Ramos (cell line): ENCODE data around the gene ELF3.

Experiments used
- in situ Hi-C: fragments of 300-500 bp; cut with MboI; formaldehyde crosslinking; loops from one replicate; pipeline ENCODE4 v1.14.3; 2022; ENCODE audit warnings: low sequenced_read_pairs; ENCODE audit not compliant: unreplicated experiment

Gene ELF3

GRCh38 chr1:202007304-202007703 lies 3.1 kb upstream of the ELF3 start:
- in situ Hi-C loops: loop anchor here (25.0 kb wide), 1 partner anchor 105 kb away; the partner anchor contains the start of gene GPR37L1

DNA sequence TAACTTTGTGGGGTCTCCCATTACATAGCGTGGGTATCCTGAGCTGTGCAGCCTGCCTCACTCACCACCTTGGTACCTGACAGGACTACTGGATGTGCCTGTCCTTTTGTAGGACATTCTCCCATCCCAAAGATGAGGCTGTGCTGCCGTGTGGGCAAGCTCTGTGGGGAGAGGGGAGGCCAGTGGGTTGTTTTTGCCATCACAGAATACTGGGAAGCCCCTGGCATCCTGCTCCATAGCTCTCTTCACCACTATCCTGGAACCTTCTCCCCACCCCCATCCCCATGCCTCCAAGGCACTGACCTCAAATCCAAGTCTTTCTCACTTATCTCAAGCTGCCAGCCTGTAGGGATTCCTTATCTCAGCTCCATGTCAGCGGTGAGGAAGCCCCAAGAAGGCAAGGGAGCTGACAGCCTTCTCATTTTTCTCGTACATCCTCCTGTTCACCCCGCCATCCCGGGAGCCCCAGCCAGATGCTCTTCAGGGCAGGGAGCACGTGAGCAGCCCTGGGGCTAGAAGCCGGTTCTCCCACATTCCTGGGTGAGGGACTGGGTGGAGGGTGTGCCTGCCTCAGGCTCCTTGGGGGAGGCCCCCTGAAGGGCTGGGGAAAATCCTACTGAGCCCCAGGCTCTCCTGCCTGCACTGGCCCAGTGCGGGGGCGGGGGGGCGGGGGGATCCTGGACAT lies 2.4 kb upstream of the ELF3 start:
- in situ Hi-C loops: loop anchor here (25.0 kb wide), 1 partner anchor 104 kb away; the partner anchor contains the start of gene GPR37L1

DNA sequence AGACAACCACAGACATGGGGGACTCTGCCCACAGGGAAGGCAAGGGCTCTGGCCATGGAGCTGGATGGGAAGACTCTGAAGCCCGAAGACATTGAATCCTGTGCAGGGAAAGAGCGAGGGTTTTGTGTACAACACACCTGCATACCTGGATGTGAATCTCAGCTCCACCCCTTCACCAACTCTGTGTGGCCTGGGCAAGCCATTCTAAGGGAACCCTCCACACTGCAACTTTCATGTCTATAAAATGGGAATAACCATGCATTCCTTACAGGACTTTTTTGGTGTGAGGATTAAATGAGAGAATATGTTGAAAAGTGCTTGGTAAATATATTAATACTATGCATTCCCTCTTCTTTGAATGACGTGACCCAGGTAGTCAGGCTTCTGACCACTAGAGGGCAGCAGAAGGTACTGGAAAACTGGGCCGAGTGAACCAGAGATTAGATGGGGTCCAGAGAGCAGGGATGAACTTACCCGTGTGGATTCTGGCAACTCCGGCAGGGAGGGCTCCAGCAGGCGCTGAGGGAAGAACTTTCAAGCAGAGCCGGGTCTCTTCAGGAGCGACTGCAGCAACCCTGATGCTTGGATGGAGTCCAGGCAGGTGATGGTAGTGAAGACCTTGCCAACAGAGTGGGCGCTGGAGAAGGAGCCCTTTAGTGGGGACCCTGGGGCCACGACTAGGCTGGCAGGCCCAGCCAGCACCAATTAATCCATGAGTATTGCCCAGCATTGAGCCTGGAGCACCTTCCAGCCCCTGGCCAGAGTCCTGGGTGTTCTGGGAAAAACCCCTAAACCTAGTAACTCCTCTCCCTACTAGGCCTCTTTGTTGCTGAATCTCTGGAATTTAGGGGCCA lies 834 bp upstream of the ELF3 start:
- in situ Hi-C loops: loop anchor here (25.0 kb wide), 1 partner anchor 103 kb away; the partner anchor contains the start of gene GPR37L1

- in situ Hi-C loops: loop anchor here (25.0 kb wide), 1 partner anchor 100 kb away; the partner anchor contains the start of gene GPR37L1
Measured at GRCh38 chr1:202011994-202012393, 1.6 kb downstream of the ELF3 start.

GRCh38 chr1:202012544-202013478 lies 2.4 kb downstream of the ELF3 start:
- in situ Hi-C loops: loop anchor here (25.0 kb wide), 1 partner anchor 99 kb away; the partner anchor contains the start of gene GPR37L1

GRCh38 chr1:202013603-202014002 lies 3.2 kb downstream of the ELF3 start:
- in situ Hi-C loops: loop anchor here (25.0 kb wide), 1 partner anchor 99 kb away; the partner anchor contains the start of gene GPR37L1

- in situ Hi-C loops: loop anchor here (25.0 kb wide), 1 partner anchor 98 kb away; the partner anchor contains the start of gene GPR37L1
Measured at GRCh38 chr1:202014060-202014459, 3.7 kb downstream of the ELF3 start.

GRCh38 chr1:202014915-202015661 lies 4.7 kb downstream of the ELF3 start:
- in situ Hi-C loops: loop anchor here (25.0 kb wide), 1 partner anchor 97 kb away; the partner anchor contains the start of gene GPR37L1

- in situ Hi-C loops: loop anchor here (25.0 kb wide), 1 partner anchor 97 kb away; the partner anchor contains the start of gene GPR37L1
Measured at GRCh38 chr1:202015662-202015937, 5.2 kb downstream of the ELF3 start.

- in situ Hi-C loops: loop anchor here (25.0 kb wide), 1 partner anchor 96 kb away; the partner anchor contains the start of gene GPR37L1
Measured at GRCh38 chr1:202016022-202016810, 5.8 kb downstream of the ELF3 start.

DNA sequence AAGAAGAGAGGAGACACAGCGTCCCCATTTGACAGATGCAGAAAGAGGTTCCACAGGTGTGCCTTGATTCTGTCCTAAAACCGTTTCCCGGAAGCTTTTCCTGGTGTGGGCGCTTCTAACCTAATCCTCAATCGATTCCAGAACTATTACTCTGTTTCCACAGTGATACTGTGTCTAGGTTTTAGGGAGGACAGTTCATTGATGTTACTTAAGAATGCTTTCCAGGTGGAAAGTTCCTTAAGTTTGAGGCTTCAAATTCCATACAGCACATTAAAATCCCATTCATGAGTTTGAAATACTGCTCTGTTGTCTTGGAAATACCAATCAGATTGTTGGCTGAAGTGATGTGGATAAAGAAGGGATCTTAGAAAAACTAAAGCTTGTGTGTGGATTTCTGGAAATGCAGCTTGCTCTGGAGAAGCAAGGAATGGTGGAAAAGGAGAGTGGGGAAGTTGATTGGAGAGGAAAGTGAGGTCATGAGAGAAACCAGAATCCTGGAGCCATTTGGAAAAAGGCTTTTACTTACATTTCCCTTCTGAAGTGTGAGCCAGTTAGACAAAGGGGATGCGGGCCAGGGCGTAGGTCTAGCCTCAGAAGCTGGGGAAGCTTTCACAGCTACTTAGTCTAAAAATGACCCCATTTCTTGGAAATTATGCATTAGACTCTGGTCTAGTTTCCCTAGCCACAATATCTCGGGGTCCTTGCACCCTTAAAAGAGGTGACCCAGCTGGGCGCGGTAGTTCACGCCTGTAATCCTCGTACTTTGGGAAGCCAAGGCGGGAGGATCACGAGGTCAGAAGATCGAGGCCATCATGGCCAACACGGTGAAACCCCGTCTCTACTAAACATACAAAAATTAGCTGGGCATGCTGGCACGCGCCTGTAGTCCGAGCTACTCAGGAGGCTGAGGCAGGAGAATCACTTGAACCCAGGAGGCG lies 6.7 kb downstream of the ELF3 start:
- in situ Hi-C loops: loop anchor here (25.0 kb wide), 1 partner anchor 95 kb away; the partner anchor contains the start of gene GPR37L1

- in situ Hi-C loops: loop anchor here (25.0 kb wide), 1 partner anchor 94 kb away; the partner anchor contains the start of gene GPR37L1
Measured at GRCh38 chr1:202017749-202018467, 7.5 kb downstream of the ELF3 start.

DNA sequence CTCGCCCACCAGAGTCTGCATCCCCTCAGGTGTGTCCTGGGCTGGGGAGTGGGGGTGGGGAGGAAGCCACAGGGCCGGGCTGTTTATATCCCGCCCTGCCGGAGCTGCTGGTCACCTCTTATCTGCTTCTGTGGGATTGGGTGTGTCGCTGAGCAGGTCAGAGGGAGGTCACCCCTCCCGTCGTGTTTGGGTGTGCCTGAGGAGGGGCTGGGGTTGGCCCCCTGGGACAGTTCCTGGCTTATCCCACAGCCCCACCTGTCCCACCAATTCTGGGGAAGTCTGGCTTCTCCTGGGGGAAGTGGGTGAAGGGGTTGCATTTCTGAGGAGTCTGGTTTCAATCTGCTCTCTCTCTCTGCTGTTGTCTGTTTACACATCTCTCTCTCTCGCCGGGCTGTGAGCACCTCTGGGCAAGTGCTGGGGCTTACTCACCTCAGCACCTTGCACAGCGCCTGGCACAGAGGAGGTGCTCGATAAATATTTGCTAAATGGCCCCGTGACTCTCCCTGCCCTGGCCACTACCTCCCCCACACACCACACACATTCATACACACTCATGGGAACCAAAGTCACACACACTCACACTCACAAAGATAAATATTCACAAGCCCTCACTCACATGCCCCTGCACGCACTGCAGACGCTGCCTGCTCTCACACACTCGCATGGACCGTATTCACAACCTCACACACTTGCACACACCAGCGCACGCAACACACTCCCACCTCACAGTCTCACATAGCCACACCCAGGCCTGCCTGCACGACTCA lies 8.3 kb downstream of the ELF3 start:
- in situ Hi-C loops: loop anchor here (25.0 kb wide), 1 partner anchor 94 kb away; the partner anchor contains the start of gene GPR37L1

DNA sequence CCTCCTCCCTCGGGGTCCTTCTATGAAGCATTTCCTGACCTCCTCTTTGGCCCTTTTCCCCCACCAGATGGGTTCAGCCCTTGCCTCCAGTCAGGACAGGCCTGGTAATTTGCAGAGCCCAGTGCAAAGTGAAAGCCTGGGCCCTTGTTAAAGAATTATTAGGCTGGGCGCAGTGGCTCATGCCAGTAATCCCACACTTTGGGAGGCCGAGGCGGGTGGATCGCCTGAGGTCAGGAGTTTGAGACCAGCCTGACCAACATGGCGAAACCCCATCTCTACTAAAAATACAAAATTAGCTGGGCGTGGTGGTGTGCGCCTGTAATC lies 8.8 kb downstream of the ELF3 start:
- in situ Hi-C loops: loop anchor here (25.0 kb wide), 1 partner anchor 93 kb away; the partner anchor contains the start of gene GPR37L1

DNA sequence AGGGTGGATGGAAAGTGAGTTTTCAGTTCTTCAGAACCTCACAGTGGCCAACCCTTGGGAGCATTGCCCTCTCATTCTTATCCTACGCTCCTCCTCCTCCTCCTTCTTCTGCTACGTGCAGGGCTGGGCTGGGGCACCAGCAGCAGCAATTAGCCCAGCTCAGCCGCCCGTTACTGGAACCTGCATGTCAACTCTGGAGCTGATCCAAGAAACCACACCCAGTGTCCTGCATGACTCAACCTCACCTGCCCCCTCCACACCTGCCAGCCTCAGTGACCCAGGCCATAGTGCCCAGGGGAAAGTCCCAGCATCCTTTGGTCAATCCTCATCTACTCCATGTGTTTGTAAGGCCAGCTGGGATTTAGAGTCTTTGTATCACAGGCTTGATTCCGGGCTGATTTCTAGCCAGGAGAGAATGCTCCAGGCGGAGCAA lies 12.6 kb downstream of the ELF3 start:
- in situ Hi-C loops: loop anchor here (25.0 kb wide), 1 partner anchor 89 kb away; the partner anchor contains the start of gene GPR37L1
